IMR-90 (cell line): ENCODE measurements around the gene HOXB9. TPM values are rescaled to one million over a fixed set of nuclear protein-coding genes. Genes with fewer than 3 reads are reported as not detected.

Experiments used
- ATAC-seq: fragments of 200-7000 bp; cut with Tn5 transposase; 2 replicates; pipeline ENCODE4 v1.9.1; 2020; ENCODE audit warnings: low read depth, mild to moderate bottlenecking, moderate library complexity
- BruUV-seq: library from RNA; stranded (reverse); fragments of 400-500 nt; replicated peaks from 2 replicates; lab custom pipeline; 2021; lab: Mats Ljungman, UMichigan
- CTCF ChIA-PET: fragments of 300-600 bp; formaldehyde crosslinking; extraction: SDS; loops from one replicate; lab custom pipeline; 2021; ENCODE audit warnings: antibody characterized with exemption; lab: Yijun Ruan, JAX
- POLR2A ChIA-PET: fragments of 300-600 bp; sonication (Branson Sonifier 250); formaldehyde crosslinking; loops from one replicate; lab custom pipeline; 2022; ENCODE audit warnings: antibody characterized with exemption; ENCODE audit not compliant: unreplicated experiment; lab: Charles Lee
- DNase-seq: peaks from one replicate; pipeline ENCODE4 v3.0.0; 2013
- H2AFZ ChIP-seq: replicated peaks from 2 replicates; pipeline ENCODE3; 2013; ENCODE audit warnings: low read length, mild to moderate bottlenecking; ENCODE audit not compliant: poor library complexity
- H2AK5ac ChIP-seq: 2 replicates; pipeline ENCODE4 v1.6.1; 2013; ENCODE audit warnings: low read depth, low read length, inconsistent platforms
- H2AK9ac ChIP-seq: replicated peaks from 2 replicates; pipeline ENCODE3; 2013; ENCODE audit warnings: mild to moderate bottlenecking, low read depth, low read length, moderate library complexity; ENCODE audit not compliant: poor library complexity
- H2BK120ac ChIP-seq: 2 replicates; pipeline ENCODE4 v1.6.1; 2013; ENCODE audit warnings: low read depth, low read length, inconsistent platforms
- H2BK15ac ChIP-seq: 3 replicates; pipeline ENCODE4 v1.6.1; 2013; ENCODE audit warnings: low read depth, low read length, inconsistent platforms
- H2BK20ac ChIP-seq: 2 replicates; pipeline ENCODE4 v1.6.1; 2013; ENCODE audit warnings: low read depth, mild to moderate bottlenecking, inconsistent platforms, low read length, moderate library complexity
- H2BK5ac ChIP-seq: 2 replicates; pipeline ENCODE4 v1.6.1; 2013; ENCODE audit warnings: mild to moderate bottlenecking, low read depth, low read length, inconsistent platforms; ENCODE audit not compliant: poor library complexity, severe bottlenecking
- H3K14ac ChIP-seq: replicated peaks from 2 replicates; pipeline ENCODE4 v1.6.1; 2013; ENCODE audit warnings: low read depth, low read length, inconsistent platforms
- H3K18ac ChIP-seq: 2 replicates; pipeline ENCODE4 v1.6.1; 2013; ENCODE audit warnings: low read depth, low read length, control low read depth
- H3K23ac ChIP-seq: 2 replicates; pipeline ENCODE4 v1.6.1; 2013; ENCODE audit warnings: low read depth, low read length, inconsistent platforms
- H3K27ac ChIP-seq: 2 replicates; pipeline ENCODE4 v1.5.1; 2013; ENCODE audit warnings: mild to moderate bottlenecking, control low read depth, low read length; ENCODE audit not compliant: insufficient read depth
- H3K27me3 ChIP-seq: 2 replicates; pipeline ENCODE4 v1.6.1; 2013; ENCODE audit warnings: low read length; ENCODE audit not compliant: control insufficient read depth, insufficient read depth
- H3K36me3 ChIP-seq: 2 replicates; pipeline ENCODE4 v1.6.1; 2013; ENCODE audit warnings: low read length, mixed read lengths; ENCODE audit not compliant: control insufficient read depth, insufficient read depth
- H3K4ac ChIP-seq: 2 replicates; pipeline ENCODE4 v1.6.1; 2013; ENCODE audit warnings: low read depth, low read length, inconsistent platforms
- H3K4me1 ChIP-seq: 2 replicates; pipeline ENCODE4 v1.6.1; 2013; ENCODE audit warnings: low read length, mixed read lengths; ENCODE audit not compliant: control insufficient read depth, insufficient read depth
- H3K4me2 ChIP-seq: 2 replicates; pipeline ENCODE4 v1.6.1; 2013; ENCODE audit warnings: low read depth, mild to moderate bottlenecking, control low read depth, low read length, moderate library complexity
- H3K4me3 ChIP-seq: 2 replicates; pipeline ENCODE4 v1.5.1; 2013; ENCODE audit warnings: low read depth, mild to moderate bottlenecking, control low read depth, low read length, moderate library complexity; ENCODE audit not compliant: insufficient read depth
- H3K56ac ChIP-seq: 2 replicates; pipeline ENCODE4 v1.6.1; 2013; ENCODE audit warnings: low read length, inconsistent platforms; ENCODE audit not compliant: insufficient read depth; ENCODE audit errors: extremely low read depth
- H3K79me1 ChIP-seq, 2 experiments: 2 replicates each; pipeline ENCODE4 v1.6.1; 2013; ENCODE audit warnings: low read length in 2 of 2, inconsistent platforms in 1 of 2, low read depth in 1 of 2
- H3K9ac ChIP-seq: 2 replicates; pipeline ENCODE4 v1.6.1; 2013; ENCODE audit warnings: low read depth, low read length, control low read depth
- H3K9me1 ChIP-seq: 2 replicates; pipeline ENCODE4 v1.6.1; 2013; ENCODE audit warnings: low read length, inconsistent platforms; ENCODE audit not compliant: insufficient read depth
- H3K9me3 ChIP-seq: 2 replicates; pipeline ENCODE4 v1.6.1; 2013; ENCODE audit warnings: low read length; ENCODE audit not compliant: control insufficient read depth, insufficient read depth
- H4K20me1 ChIP-seq: 2 replicates; pipeline ENCODE4 v1.6.1; 2013; ENCODE audit warnings: low read length, inconsistent platforms; ENCODE audit not compliant: insufficient read depth
- H4K5ac ChIP-seq: 2 replicates; pipeline ENCODE4 v1.6.1; 2013; ENCODE audit warnings: mild to moderate bottlenecking, low read depth, low read length, control low read depth
- H4K8ac ChIP-seq, 2 experiments: 2 replicates each; pipeline ENCODE4 v1.6.1; 2013; ENCODE audit warnings: low read depth in 2 of 2, low read length in 2 of 2, control low read depth in 1 of 2, inconsistent platforms in 1 of 2
- H4K91ac ChIP-seq: 2 replicates; pipeline ENCODE4 v1.6.1; 2013; ENCODE audit warnings: low read depth, low read length, inconsistent platforms; ENCODE audit not compliant: insufficient read depth
- BHLHE40 ChIP-seq: fragments of 150-350 bp; IDR thresholded peaks from 2 replicates; pipeline ENCODE4 v1.6.1; 2016; ENCODE audit warnings: mild to moderate bottlenecking, low read depth, low read length
- CEBPB ChIP-seq: IDR thresholded peaks from 2 replicates; pipeline ENCODE4 v1.6.1; 2012; ENCODE audit warnings: low read depth, low read length, improper control_type of control experiment
- FOS ChIP-seq: fragments of 150-350 bp; IDR thresholded peaks from 2 replicates; pipeline ENCODE4 v1.6.1; 2016; ENCODE audit warnings: low read depth, low read length
- MAFK ChIP-seq: IDR thresholded peaks from 2 replicates; pipeline ENCODE4 v1.6.1; 2012; ENCODE audit warnings: low read depth, low read length, improper control_type of control experiment
- MXI1 ChIP-seq: IDR thresholded peaks from 2 replicates; pipeline ENCODE4 v1.6.1; 2012; ENCODE audit warnings: low read depth, mild to moderate bottlenecking, low read length, moderate library complexity, borderline replicate concordance
- NFE2L2 ChIP-seq: fragments of 150-350 bp; IDR thresholded peaks from 2 replicates; pipeline ENCODE4 v1.6.1; 2016; ENCODE audit warnings: low read depth, mild to moderate bottlenecking, low read length
- POLR2A ChIP-seq: IDR thresholded peaks from 2 replicates; pipeline ENCODE4 v1.6.1; 2012; ENCODE audit warnings: mild to moderate bottlenecking, low read depth, low read length
- RAD21 ChIP-seq: IDR thresholded peaks from 2 replicates; pipeline ENCODE4 v1.6.1; 2012; ENCODE audit warnings: low read length, improper control_type of control experiment
- RCOR1 ChIP-seq: IDR thresholded peaks from 2 replicates; pipeline ENCODE4 v1.6.1; 2012; ENCODE audit warnings: mild to moderate bottlenecking, low read length, improper control_type of control experiment; ENCODE audit not compliant: insufficient replicate concordance
- RFX5 ChIP-seq: IDR thresholded peaks from 2 replicates; pipeline ENCODE4 v1.8.0; 2012; ENCODE audit warnings: low read depth, mild to moderate bottlenecking, low read length, moderate library complexity
- SMC3 ChIP-seq: fragments of 150-350 bp; IDR thresholded peaks from 2 replicates; pipeline ENCODE4 v1.6.1; 2016; ENCODE audit warnings: low read depth, mild to moderate bottlenecking, antibody characterized with exemption, low read length, moderate library complexity
- dilution Hi-C: fragments of 300-500 bp; cut with HindIII; formaldehyde crosslinking; loops from one replicate; pipeline ENCODE4 v1.14.3; 2018; ENCODE audit warnings: low sequenced_read_pairs; ENCODE audit not compliant: unreplicated experiment
- in situ Hi-C: fragments of 300-500 bp; cut with MboI; formaldehyde crosslinking; loops from 3 replicates; pipeline ENCODE4 v1.14.3; 2019; ENCODE audit warnings: low sequenced_read_pairs, inconsistent platforms, mixed read lengths
- intact Hi-C: fragments of 100-400 bp; cut with micrococcal nuclease; formaldehyde crosslinking; loops from 2 replicates; pipeline ENCODE4 v1.10.0; 2022
- polyA plus RNA-seq, 3 experiments: library from polyadenylated mRNA; depleted of rRNA; stranded (reverse); fragments of >200 nt; gene quantifications; 2 replicates each; pipeline ENCODE4 v1.2.3, GENCODE V29; 2012; ENCODE audit warnings: low replicate concordance in 1 of 3
- total RNA-seq: library from RNA; depleted of rRNA; stranded (reverse); fragments of >200 nt; gene quantifications from 2 replicates; pipeline ENCODE4 v1.2.3, GENCODE V29; 2012
- TF ChIP-seq, protein P1 (sequence below): fragments of 150-350 bp; IDR thresholded peaks from 2 replicates; pipeline ENCODE4 v1.6.1; 2016; ENCODE audit warnings: low read depth, mild to moderate bottlenecking, low read length, moderate library complexity, borderline replicate concordance
- TF ChIP-seq, protein P2 (sequence below): fragments of 150-350 bp; IDR thresholded peaks from 2 replicates; pipeline ENCODE4 v1.6.1; 2017; ENCODE audit warnings: mild to moderate bottlenecking, antibody characterized with exemption, low read length, low read depth
- TF ChIP-seq, protein P3 (sequence below): conservative IDR thresholded peaks from 2 replicates; pipeline ENCODE4 v1.5.1; 2012; ENCODE audit warnings: mild to moderate bottlenecking, low read depth, low read length, improper control_type of control experiment

HOXB9 gene
- total and polyA plus RNA-seq, 2 of the 4 experiments (the other 2 are of a cell fraction) = 0.05 TPM; not detected in 1

DNA sequence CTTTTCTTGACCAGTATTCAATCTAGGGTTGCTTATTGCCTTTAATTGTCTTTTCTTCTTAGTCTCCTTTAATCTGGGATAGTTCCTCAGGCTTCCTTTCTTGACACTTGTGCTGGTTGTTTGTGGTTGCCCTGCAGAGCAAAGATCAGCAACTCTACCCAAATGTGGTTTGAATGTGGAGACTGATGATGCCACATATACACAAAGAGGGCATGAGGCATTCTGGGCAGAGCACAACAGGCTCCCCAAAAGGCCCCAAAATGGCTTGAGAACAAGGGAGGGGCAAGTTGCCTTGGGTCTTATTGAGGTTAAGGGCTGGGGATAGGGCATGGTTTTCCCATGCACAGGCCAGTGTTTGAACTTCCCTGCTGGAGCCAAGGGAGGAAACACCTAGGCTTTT, 29.8 kb upstream of the HOXB9 start:
- H3K14ac ChIP-seq = no peak overlapping the region
- intact Hi-C loops (no loop called here), dilution Hi-C loops (no loop called here), in situ Hi-C loops (no loop called here)
- H2AK5ac ChIP-seq = no peak overlapping the region
- H4K8ac ChIP-seq = no peak overlapping the region
- no peak overlapping the region for H2AFZ ChIP-seq
- no TSS peak for BruUV-seq
- no peaks in the 10 kb centered on the region for H4K20me1 ChIP-seq
- H3K9me1 ChIP-seq = no peaks in the 10 kb centered on the region
- ChIA-PET CTCF (no interaction called here), POLR2A (no interaction called here)
- H3K23ac ChIP-seq = no peak overlapping the region
- TF ChIP-seq FOS (no peak), MXI1 (no peak), RAD21 (no peak), BHLHE40 (no peak), POLR2A (no peak), CEBPB (no peak), RFX5 (no peak), NFE2L2 (no peak), SMC3 (no peak), MAFK (no peak), RCOR1 (no peak)
- TF ChIP-seq, protein P1, sequence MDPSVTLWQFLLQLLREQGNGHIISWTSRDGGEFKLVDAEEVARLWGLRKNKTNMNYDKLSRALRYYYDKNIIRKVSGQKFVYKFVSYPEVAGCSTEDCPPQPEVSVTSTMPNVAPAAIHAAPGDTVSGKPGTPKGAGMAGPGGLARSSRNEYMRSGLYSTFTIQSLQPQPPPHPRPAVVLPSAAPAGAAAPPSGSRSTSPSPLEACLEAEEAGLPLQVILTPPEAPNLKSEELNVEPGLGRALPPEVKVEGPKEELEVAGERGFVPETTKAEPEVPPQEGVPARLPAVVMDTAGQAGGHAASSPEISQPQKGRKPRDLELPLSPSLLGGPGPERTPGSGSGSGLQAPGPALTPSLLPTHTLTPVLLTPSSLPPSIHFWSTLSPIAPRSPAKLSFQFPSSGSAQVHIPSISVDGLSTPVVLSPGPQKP = no peak
- TF ChIP-seq, protein P2, sequence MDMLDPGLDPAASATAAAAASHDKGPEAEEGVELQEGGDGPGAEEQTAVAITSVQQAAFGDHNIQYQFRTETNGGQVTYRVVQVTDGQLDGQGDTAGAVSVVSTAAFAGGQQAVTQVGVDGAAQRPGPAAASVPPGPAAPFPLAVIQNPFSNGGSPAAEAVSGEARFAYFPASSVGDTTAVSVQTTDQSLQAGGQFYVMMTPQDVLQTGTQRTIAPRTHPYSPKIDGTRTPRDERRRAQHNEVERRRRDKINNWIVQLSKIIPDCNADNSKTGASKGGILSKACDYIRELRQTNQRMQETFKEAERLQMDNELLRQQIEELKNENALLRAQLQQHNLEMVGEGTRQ = no peak
- TF ChIP-seq, protein P3, sequence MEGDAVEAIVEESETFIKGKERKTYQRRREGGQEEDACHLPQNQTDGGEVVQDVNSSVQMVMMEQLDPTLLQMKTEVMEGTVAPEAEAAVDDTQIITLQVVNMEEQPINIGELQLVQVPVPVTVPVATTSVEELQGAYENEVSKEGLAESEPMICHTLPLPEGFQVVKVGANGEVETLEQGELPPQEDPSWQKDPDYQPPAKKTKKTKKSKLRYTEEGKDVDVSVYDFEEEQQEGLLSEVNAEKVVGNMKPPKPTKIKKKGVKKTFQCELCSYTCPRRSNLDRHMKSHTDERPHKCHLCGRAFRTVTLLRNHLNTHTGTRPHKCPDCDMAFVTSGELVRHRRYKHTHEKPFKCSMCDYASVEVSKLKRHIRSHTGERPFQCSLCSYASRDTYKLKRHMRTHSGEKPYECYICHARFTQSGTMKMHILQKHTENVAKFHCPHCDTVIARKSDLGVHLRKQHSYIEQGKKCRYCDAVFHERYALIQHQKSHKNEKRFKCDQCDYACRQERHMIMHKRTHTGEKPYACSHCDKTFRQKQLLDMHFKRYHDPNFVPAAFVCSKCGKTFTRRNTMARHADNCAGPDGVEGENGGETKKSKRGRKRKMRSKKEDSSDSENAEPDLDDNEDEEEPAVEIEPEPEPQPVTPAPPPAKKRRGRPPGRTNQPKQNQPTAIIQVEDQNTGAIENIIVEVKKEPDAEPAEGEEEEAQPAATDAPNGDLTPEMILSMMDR = no peak
- no peaks in the 10 kb centered on the region for H3K4me1 ChIP-seq
- no peak overlapping the region for H4K91ac ChIP-seq
- H2BK20ac ChIP-seq = no peak overlapping the region
- H3K4me2 ChIP-seq = no peak overlapping the region
- ATAC-seq = no peak
- H3K79me1 ChIP-seq = no peaks in the 10 kb centered on the region
- H2AK9ac ChIP-seq = no peak overlapping the region
- no peaks in the 10 kb centered on the region for H3K9me3 ChIP-seq
- H3K9ac ChIP-seq = no peak overlapping the region
- no peaks in the 10 kb centered on the region for H3K36me3 ChIP-seq
- peaks cover 38% of the 10 kb centered on the region for H3K27me3 ChIP-seq
- no peak overlapping the region for H3K4ac ChIP-seq
- H2BK120ac ChIP-seq = no peak overlapping the region
- DNase-seq = no peak
- H3K18ac ChIP-seq = no peak overlapping the region
- no peak overlapping the region for H3K56ac ChIP-seq
- H4K5ac ChIP-seq = no peak overlapping the region
- H2BK15ac ChIP-seq = no peak overlapping the region
- no peak overlapping the region for H3K4me3 ChIP-seq
- no peak overlapping the region for H2BK5ac ChIP-seq
- H3K27ac ChIP-seq = no peak overlapping the region
